Measurements from ENCODE around the gene EYA3.

The EYA3 gene

GRCh38 chr1:27994060-27994459 lies 94.3 kb downstream of the EYA3 start:
- no peak overlapping the region for H3K4me3 ChIP-seq (ENCODE audit: low read length)
- no peak for TF ChIP-seq ZNF274 (IDR thresholded peaks at IDR 0.05; ENCODE audit: low read depth, low read length)

DNA sequence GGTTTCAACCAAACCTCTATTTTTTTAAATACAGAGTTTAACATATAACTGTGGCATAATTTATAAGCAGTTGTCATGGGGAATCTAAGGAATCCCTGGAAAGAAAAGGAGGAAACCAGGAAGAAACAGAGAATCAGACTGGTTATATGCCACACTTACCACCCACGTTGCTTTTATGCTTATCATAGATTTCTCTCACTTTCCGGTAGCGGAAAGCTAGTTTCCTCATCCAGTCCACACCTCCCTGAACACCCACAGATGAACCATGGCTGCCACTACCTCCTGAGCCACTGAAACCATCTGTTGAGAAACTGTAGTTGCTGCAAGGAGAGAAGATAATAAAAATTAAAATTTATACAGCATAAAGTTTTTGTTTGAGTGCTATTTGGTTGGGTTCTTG lies 95.2 kb downstream of the EYA3 start:
- no peak for TF ChIP-seq ZNF274 (IDR thresholded peaks at IDR 0.05; ENCODE audit: low read depth, low read length)
- H3K4me3 ChIP-seq (ENCODE audit: low read length) = no peak overlapping the region

DNA sequence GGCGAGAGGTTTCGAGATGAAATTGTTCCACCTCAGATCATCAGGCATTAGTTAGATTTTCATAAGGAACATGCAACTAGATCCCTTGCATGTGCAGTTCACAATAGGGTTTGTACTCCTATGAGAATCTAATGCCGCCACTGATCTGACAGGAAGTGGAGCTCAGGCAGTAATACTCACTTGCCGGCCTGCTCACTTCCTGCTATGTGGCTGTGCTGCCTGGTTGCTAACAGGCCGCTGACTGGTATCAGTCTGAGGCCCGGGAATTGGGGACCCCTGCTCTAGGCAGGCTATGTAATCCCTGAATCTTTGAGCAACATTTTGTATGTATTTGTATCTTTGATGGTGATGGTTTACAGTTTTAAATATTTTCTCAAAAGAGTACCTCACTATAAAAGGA lies 96.1 kb downstream of the EYA3 start:
- H3K4me3 ChIP-seq (ENCODE audit: low read length) = no peak overlapping the region
- no peak for TF ChIP-seq ZNF274 (IDR thresholded peaks at IDR 0.05; ENCODE audit: low read depth, low read length)

DNA sequence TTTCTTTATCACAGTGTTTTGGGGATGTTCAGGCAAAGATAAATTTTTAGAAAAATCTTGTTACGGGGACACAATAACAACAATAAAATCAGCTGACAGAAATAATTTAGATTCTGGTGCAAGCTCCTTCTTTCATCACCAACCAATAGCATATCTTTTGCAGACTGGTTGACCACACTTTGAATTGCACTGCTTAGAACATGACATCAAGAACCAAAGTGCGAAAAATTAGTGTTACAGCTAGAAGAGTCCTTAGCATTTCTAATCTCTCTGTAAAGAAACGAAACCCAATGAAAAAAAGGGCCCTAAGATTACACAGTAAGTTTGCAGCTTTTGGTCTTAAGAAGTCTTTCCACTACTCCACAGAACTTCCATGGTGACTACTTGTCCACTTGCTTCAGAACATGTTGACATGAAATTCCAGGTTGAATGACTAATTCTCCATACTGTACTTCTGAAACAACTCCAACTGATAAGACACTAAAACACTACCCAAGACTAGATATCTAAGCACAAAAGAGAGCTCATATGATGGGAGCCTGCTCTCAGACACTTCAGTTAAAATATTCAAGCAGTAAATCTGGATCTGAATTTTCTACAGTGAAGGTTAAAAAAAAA lies 97.4 kb downstream of the EYA3 start:
- no peak overlapping the region for H3K4me3 ChIP-seq (ENCODE audit: low read length)
- no peak for TF ChIP-seq ZNF274 (IDR thresholded peaks at IDR 0.05; ENCODE audit: low read depth, low read length)

DNA sequence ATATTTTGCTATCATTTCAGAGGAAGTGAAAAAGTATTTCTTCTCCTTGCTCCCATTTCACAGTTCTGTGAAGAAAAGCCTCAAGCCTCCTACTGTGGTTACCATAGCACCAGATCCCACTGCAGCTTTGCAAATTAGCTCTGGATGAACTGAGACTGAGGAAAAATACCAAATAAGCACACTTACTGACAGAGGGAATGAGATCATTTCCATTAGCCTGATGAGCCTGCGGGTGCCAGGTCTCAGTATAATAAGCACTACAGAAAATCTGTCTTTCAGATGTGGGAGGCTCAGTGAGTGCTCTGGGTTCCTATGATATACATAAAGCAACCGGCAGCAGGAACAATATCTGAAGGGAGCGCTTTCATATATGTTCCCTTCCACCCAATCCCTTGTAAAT lies 107.3 kb downstream of the EYA3 start:
- no peak for TF ChIP-seq ZNF274 (IDR thresholded peaks at IDR 0.05; ENCODE audit: low read depth, low read length)
- no peak overlapping the region for H3K4me3 ChIP-seq (ENCODE audit: low read length)

DNA sequence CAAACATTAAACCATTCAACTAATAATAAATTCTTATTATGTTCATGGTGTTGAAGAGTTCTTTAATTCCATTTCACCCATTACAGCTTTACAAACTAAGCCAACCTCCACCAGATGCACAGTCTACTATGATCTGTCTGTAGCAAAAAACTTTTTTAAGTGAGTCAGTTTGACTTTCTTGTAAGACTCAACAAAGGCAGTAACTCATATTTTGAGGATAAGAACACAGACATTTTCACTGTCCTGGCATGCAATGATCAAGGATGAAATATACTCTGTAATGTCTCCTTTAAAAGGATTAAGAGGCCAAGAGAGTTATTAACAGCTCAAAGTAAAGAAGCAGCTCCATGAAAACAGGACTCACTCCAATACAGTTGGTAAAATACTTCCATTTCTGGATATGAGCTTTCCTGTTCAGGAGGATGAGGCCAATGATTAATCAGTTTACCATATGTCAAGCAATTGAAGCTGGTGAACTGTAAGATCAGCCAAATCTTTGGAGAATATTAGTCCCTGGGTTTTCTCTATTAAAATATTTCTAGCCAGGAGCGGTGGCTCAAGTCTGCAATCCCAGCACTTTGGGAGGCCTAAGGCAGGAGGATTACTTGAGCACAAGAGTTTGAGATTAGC lies 108.1 kb downstream of the EYA3 start:
- H3K4me3 ChIP-seq (ENCODE audit: low read length) = no peak overlapping the region
- TF ChIP-seq ZNF274 (IDR thresholded peaks at IDR 0.05; ENCODE audit: low read depth, low read length) = no peak

DNA sequence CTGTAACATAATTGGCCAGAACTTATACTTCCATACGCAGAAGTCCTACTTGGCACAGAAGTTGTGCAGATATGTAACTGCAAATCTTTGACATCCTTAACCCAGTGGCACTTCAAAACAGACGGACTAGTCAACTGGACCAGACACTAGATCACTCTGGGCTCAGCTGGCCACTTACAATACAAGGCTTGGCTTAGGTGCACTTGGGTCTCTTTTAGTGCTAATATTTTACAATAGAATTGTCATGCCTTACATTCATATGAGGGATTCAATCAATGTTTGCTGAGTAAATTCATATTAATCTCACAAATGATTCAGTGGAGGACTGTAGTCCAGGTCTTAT lies 108.6 kb downstream of the EYA3 start:
- no peak for TF ChIP-seq ZNF274 (IDR thresholded peaks at IDR 0.05; ENCODE audit: low read depth, low read length)
- no peak overlapping the region for H3K4me3 ChIP-seq (ENCODE audit: low read length)

DNA sequence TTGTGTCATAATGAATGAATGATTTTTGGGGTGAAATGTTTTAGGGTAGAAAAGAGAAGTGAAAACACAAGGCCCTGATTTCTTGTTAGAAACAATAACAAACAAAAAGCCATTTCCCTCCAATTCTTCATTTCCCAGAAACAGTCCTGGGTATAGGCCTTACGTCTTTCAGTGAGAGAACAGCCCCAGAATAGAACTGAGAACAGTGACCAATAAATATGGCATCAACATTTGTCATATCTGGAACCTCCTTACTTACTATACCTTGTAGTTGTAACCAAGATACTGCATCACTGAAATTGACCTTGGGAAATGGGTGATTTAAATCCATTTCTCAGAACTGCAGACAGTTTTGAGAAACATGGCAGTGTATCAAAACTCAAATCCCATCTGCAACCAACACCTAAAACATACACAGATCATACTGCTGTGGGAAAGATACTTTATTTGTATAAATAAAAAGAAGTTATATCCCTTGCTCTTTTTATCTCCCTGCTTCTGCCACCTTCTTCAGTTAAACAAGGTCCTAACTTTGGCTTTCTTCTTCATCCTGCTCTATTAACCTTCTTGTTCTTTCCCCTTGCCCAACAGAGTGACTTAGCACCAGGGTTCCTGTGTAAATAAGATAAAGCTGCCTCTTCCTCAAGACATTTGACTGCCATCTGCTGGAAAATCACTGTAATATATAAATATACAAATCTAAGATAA lies 109.1 kb downstream of the EYA3 start:
- no peak for TF ChIP-seq ZNF274 (IDR thresholded peaks at IDR 0.05; ENCODE audit: low read depth, low read length)

GRCh38 chr1:27974417-27974781 lies 114.0 kb downstream of the EYA3 start:
- H3K4me3 ChIP-seq (ENCODE audit: low read length) = no peak overlapping the region
- TF ChIP-seq ZNF274 (IDR thresholded peaks at IDR 0.05; ENCODE audit: low read depth, low read length) = no peak

More for the DNA sequence above, 109.1 kb downstream of the EYA3 start:
- no peak overlapping the region for H3K4me3 ChIP-seq (ENCODE audit: low read length)

DNA sequence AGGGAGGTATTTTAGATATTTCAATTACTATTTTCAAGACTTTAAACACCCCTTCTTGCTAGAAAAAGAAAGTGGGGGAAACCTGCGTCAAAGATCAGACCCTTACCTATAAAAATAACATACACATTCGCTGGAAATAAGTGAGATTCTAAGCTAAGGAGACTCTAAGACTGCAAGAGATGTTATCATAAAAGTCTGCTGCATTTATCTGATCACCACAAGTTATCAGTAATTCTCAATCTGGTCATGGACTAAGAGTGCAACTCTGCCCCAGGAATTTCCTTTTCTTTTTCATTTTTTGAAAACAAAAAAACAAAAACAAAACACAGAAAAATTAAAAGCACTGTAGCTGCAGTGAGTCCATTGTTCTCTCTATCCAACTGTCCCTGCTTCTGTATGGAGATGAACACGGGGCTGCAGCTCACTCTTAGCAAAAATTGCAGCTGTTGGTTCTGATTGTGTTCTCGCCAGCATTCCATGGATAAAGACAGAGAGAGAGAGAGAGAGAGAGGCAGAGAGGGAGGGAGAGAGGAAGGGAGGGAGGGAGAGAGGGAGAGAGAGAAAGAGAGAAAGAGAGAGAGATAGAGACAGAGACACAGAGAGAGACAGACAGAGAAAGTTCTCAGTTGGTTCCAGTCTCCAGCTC lies 114.5 kb downstream of the EYA3 start:
- no peak overlapping the region for H3K4me3 ChIP-seq (ENCODE audit: low read length)
- no peak for TF ChIP-seq ZNF274 (IDR thresholded peaks at IDR 0.05; ENCODE audit: low read depth, low read length)

DNA sequence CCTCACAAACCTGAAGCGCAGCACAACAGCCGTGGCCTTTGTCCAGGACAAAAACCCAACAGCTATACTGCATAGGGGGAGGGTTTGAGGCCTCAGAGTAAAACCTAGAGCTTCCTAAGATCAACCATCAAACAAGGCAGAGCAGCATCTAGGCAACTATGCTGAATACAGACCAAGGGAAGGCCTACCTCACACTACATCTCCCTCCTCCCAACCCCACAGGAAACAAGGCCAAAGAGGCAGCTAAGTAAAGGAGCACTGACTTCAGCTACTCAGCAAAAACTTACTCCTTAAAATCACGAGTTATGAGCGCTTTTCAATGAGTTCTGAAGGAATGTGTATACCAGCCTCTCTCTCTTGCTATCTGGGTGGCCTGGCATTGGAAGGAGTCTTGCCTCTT lies 116.3 kb downstream of the EYA3 start:
- TF ChIP-seq ZNF274 (IDR thresholded peaks at IDR 0.05; ENCODE audit: low read depth, low read length) = no peak
- no peak overlapping the region for H3K4me3 ChIP-seq (ENCODE audit: low read length)

- H3K4me3 ChIP-seq (ENCODE audit: low read length) = no peak overlapping the region
- no peak for TF ChIP-seq ZNF274 (IDR thresholded peaks at IDR 0.05; ENCODE audit: low read depth, low read length)
Measured at GRCh38 chr1:27971674-27972073, 116.7 kb downstream of the EYA3 start.

- H3K4me3 ChIP-seq (ENCODE audit: low read length) = no peak overlapping the region
- TF ChIP-seq ZNF274 (IDR thresholded peaks at IDR 0.05; ENCODE audit: low read depth, low read length) = no peak
Measured at GRCh38 chr1:27970401-27970800, 118.0 kb downstream of the EYA3 start.

- no peak for TF ChIP-seq ZNF274 (IDR thresholded peaks at IDR 0.05; ENCODE audit: low read depth, low read length)
- H3K4me3 ChIP-seq (ENCODE audit: low read length) = no peak overlapping the region
Measured at GRCh38 chr1:27968692-27969091, 119.7 kb downstream of the EYA3 start.

DNA sequence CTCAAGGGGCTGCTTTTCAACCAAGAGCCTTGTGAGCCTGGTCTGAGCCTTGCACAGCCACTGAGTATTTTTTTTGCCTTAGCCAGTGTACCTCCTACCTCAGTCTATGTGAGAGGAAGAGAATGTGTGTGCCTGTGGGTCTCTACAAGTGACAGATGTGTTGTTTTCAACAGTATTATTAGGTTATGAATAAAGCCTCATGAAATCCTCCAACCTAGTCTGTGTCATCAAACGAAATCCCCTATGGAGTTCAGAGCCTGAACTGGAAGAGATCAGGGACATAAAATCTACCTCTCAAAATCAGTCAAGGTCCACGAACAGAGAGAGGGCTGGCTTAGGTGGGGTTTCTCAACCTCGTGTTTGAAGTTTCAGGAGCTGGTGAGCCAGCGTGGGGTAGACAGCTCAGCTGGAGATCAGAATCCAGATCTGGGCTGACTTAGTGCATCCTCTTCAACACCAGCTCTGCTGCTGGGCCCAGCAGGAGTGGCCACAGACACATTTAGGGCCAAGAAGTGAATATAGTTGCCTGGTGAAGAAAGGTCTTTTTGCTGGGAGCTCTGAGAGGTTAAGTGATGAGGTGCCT lies 120.4 kb downstream of the EYA3 start:
- no peak overlapping the region for H3K4me3 ChIP-seq (ENCODE audit: low read length)
- no peak for TF ChIP-seq ZNF274 (IDR thresholded peaks at IDR 0.05; ENCODE audit: low read depth, low read length)
